Smooth muscle cell (in vitro differentiated cells): Measurements from ENCODE around the gene CSTA. TPM values are rescaled to one million over a fixed set of nuclear protein-coding genes. Genes with fewer than 3 reads are reported as not detected.

Source experiments
- DNase-seq: peaks from one replicate; lab custom pipeline; 2025; ENCODE audit not compliant: unreplicated experiment; lab: John Stamatoyannopoulos, UW
- H2AFZ ChIP-seq: fragments of 200-600 bp; sonication (generic); 2 replicates; pipeline ENCODE4 v1.6.0; 2016; ENCODE audit warnings: antibody characterized with exemption, low read depth, mild to moderate bottlenecking
- H3F3A ChIP-seq: fragments of 200-600 bp; sonication (generic); 2 replicates; pipeline ENCODE4 v1.6.0; 2017; ENCODE audit warnings: antibody characterized with exemption, low read depth
- H3K27ac ChIP-seq: fragments of 200-600 bp; sonication (generic); 2 replicates; pipeline ENCODE4 v1.5.1; 2016; ENCODE audit warnings: low read depth, mild to moderate bottlenecking
- H3K27me3 ChIP-seq: fragments of 200-600 bp; sonication (generic); 2 replicates; pipeline ENCODE4 v1.6.1; 2016; ENCODE audit warnings: low read depth, mild to moderate bottlenecking
- H3K36me3 ChIP-seq: fragments of 200-600 bp; sonication (generic); 2 replicates; pipeline ENCODE4 v1.5.1; 2016; ENCODE audit warnings: low read depth
- H3K4me1 ChIP-seq: fragments of 200-600 bp; sonication (generic); 2 replicates; pipeline ENCODE4 v1.5.1; 2016; ENCODE audit warnings: low read depth
- H3K4me2 ChIP-seq: fragments of 200-600 bp; sonication (generic); 2 replicates; pipeline ENCODE4 v1.6.0; 2016; ENCODE audit warnings: mild to moderate bottlenecking
- H3K4me3 ChIP-seq: fragments of 200-600 bp; sonication (generic); 2 replicates; pipeline ENCODE4 v1.5.1; 2016; ENCODE audit warnings: mild to moderate bottlenecking
- H3K79me2 ChIP-seq: fragments of 200-600 bp; sonication (generic); 2 replicates; pipeline ENCODE4 v1.6.0; 2016; ENCODE audit warnings: low read depth, mild to moderate bottlenecking
- H3K9ac ChIP-seq: fragments of 200-600 bp; sonication (generic); 2 replicates; pipeline ENCODE4 v1.6.0; 2016; ENCODE audit warnings: low read depth
- H3K9me3 ChIP-seq: fragments of 200-600 bp; sonication (generic); replicated peaks from 2 replicates; pipeline ENCODE4 v1.5.1; 2016; ENCODE audit warnings: low read depth
- H4K20me1 ChIP-seq: fragments of 200-600 bp; sonication (generic); 2 replicates; pipeline ENCODE4 v1.6.0; 2016; ENCODE audit warnings: low read depth
- CTCF ChIP-seq: fragments of 200-600 bp; sonication (generic); IDR thresholded peaks from 2 replicates; pipeline ENCODE4 v1.5.1; 2017; ENCODE audit warnings: borderline replicate concordance, mild to moderate bottlenecking, antibody characterized with exemption; ENCODE audit not compliant: insufficient read depth, poor library complexity, severe bottlenecking
- WGBS: methylation state at CpG from one replicate; pipeline ENCODE4 v1.1.7; 2016; ENCODE audit warnings: low lambda C conversion rate; 5-methylcytosine and 5-hydroxymethylcytosine counted together
- polyA plus RNA-seq: library from polyadenylated mRNA; unstranded; fragments of >200 nt; fragmentation: Nextera tagmentation; extraction: Ambion mirVana; gene quantifications from 2 replicates; pipeline ENCODE4 v1.2.1, GENCODE V29; 2016
- total RNA-seq: library from RNA; depleted of rRNA; stranded (reverse); fragments of >200 nt; gene quantifications from 2 replicates; pipeline ENCODE4 v1.2.3, GENCODE V29; 2014

Gene CSTA
- total and polyA plus RNA-seq, 2 experiments from 2014 or later = 19.7 to 51.7 TPM

DNA sequence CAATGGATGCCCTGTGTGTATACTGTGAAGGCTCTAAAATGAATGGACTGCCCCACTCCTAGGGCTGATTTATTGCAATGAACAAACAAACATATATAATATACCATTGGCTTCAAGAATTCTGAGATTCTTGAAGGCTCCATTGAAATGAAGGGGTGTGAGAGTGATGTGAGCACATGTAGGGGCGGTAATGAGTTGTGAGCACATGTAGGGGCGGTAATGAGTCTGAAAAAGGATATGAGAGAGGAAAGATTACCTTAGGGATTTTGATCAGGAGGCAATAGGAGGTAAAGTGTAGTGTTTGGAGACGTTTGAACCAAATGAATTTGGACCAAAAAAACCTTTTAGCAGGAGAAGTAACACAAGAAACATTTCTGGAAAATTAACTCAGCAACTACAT is 62.7 kb downstream of the CSTA start:
- no peak overlapping the region for H3K27ac ChIP-seq
- H3F3A ChIP-seq = peaks cover 10% of the 10 kb centered on the region
- no peaks in the 10 kb centered on the region for H3K27me3 ChIP-seq
- peaks cover 49% of the 10 kb centered on the region for H4K20me1 ChIP-seq
- no peak overlapping the region for H3K4me3 ChIP-seq
- H3K4me1 ChIP-seq = peaks cover 12% of the 10 kb centered on the region
- H3K9ac ChIP-seq = no peak overlapping the region
- no peak overlapping the region for H3K4me2 ChIP-seq
- H3K9me3 ChIP-seq = no peaks in the 10 kb centered on the region
- H3K79me2 ChIP-seq = peaks cover 50% of the 10 kb centered on the region
- TF ChIP-seq CTCF = no peak
- 86% methylated on average over 3 of the region's 3 CpGs for WGBS
- H3K36me3 ChIP-seq = no peaks in the 10 kb centered on the region
- DNase-seq = no peak
- H2AFZ ChIP-seq = no peak overlapping the region

DNA sequence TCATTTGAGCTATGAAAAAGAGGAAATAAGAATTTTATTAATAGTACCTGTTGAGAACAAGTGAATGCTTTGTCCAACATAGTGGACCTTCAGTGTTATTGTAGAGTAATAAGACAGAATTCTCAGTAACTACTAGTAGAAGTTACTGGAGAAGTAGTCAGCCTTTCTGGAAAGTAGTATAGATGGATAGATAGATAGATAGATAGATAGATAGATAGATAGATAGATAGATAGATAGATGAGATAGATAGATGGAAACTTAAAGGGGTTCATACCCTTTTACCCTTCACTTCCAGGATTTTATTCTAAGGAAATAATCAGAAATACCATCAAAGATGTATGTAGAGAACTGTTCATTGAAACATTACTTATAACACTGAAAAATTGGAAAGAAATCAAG is 64.1 kb downstream of the CSTA start:
- Histone ChIP-seq H3K4me3 (no peak overlapping the region), H3K36me3 (no peaks in the 10 kb centered on the region), H3K4me2 (no peak overlapping the region), H3K4me1 (peaks cover 20% of the 10 kb centered on the region), H3K27me3 (no peaks in the 10 kb centered on the region), H2AFZ (no peak overlapping the region), H3K27ac (no peak overlapping the region), H3K9ac (no peak overlapping the region), H3F3A (peaks cover 22% of the 10 kb centered on the region), H4K20me1 (peaks cover 49% of the 10 kb centered on the region), H3K9me3 (no peaks in the 10 kb centered on the region), H3K79me2 (peaks cover 48% of the 10 kb centered on the region)
- TF ChIP-seq CTCF = no peak
- DNase-seq = no peak

- Histone ChIP-seq H3K4me2 (no peak overlapping the region), H3K9ac (no peak overlapping the region), H3K4me3 (no peak overlapping the region), H3K27me3 (no peaks in the 10 kb centered on the region), H2AFZ (no peak overlapping the region), H3K4me1 (peaks cover 18% of the 10 kb centered on the region), H4K20me1 (peaks cover 49% of the 10 kb centered on the region), H3K27ac (no peak overlapping the region), H3F3A (peaks cover 24% of the 10 kb centered on the region), H3K79me2 (peaks cover 43% of the 10 kb centered on the region), H3K36me3 (no peaks in the 10 kb centered on the region), H3K9me3 (no peaks in the 10 kb centered on the region)
- WGBS = 87% methylated on average over 4 of the region's 4 CpGs
- TF ChIP-seq CTCF = no peak
- no peak for DNase-seq
These were observed 64.8 kb downstream of the CSTA start for GRCh38 chr3:122389892-122390291.

DNA sequence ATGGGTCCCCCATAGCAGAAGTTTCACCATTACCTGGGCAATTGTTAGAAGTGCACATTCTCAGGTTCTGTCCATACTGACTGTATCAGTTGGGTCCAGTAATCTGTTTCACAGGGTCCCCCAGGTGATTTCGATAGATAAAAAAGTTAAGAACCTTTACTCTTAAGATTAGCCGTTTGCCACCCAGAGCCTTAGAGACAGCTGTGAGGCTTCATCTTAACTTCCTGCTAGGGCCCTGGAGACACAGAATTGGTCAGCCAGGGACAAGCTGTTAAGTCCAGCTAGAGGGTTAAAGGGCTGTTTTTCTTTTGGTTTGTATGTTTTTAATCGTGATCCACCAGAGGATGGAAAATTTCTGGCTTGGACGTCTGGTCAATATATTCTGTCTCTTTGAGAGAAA is 65.6 kb downstream of the CSTA start:
- 82% methylated on average over 4 of the region's 4 CpGs for WGBS
- H3K27me3 ChIP-seq = no peaks in the 10 kb centered on the region
- H3K36me3 ChIP-seq = no peaks in the 10 kb centered on the region
- H3F3A ChIP-seq = peaks cover 28% of the 10 kb centered on the region
- H3K9ac ChIP-seq = no peak overlapping the region
- H2AFZ ChIP-seq = no peak overlapping the region
- H3K4me3 ChIP-seq = no peak overlapping the region
- DNase-seq = no peak
- H3K9me3 ChIP-seq = no peaks in the 10 kb centered on the region
- peaks cover 44% of the 10 kb centered on the region for H4K20me1 ChIP-seq
- H3K4me2 ChIP-seq = no peak overlapping the region
- TF ChIP-seq CTCF = no peak
- H3K79me2 ChIP-seq = peaks cover 35% of the 10 kb centered on the region
- no peak overlapping the region for H3K27ac ChIP-seq
- peaks cover 21% of the 10 kb centered on the region for H3K4me1 ChIP-seq
